GM18907 (cell line): ENCODE data around the gene NEDD4L.

Experiments
- ATAC-seq: cut with Tn5 transposase; IDR thresholded peaks from one replicate; pipeline ENCODE4 v1.9.1; 2021; ENCODE audit warnings: mild to moderate bottlenecking, moderate library complexity; ENCODE audit not compliant: unreplicated experiment

NEDD4L gene

GRCh38 chr18:58336605-58337004 lies 292.6 kb downstream of the NEDD4L start:
- no peak for ATAC-seq

DNA sequence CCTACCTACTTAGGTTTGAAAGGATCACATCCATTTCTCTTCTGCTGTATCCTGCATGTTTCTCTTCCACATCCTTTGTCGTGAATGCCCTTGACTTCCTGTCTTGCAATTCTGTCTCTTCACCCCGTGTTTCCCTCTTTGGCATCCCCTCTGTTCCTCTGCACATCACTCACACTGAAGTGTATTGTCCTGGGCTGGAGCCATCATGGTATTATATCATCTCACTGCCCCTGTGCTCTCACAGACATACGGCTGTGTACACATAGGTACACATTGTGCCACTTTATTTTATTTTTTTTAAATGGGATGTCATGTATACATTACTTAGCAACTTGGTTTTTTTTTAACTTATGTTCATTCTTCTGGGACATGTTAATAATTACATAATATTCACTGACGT lies 293.3 kb downstream of the NEDD4L start:
- no peak for ATAC-seq

- no peak for ATAC-seq
Measured at GRCh38 chr18:58337686-58338085, 293.7 kb downstream of the NEDD4L start.

DNA sequence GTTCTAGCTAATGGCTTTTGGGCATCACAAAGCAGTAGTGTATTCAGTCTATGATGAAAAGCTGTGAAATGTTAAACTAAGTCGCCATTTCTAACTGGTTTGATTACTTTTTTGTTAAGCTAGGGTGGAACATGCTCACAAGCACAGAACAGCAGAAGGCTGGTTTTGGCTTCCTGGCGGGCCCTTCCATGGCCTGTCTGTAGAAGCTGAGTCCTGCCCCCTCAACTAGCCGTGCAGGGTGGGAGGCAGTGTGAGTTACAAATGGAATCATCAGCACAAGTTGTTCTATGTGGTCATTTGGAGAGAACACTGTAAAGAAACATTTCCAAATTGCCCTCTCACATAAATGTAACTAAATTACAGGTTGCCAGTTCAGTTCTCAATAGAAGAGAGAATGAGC lies 294.1 kb downstream of the NEDD4L start:
- no peak for ATAC-seq

DNA sequence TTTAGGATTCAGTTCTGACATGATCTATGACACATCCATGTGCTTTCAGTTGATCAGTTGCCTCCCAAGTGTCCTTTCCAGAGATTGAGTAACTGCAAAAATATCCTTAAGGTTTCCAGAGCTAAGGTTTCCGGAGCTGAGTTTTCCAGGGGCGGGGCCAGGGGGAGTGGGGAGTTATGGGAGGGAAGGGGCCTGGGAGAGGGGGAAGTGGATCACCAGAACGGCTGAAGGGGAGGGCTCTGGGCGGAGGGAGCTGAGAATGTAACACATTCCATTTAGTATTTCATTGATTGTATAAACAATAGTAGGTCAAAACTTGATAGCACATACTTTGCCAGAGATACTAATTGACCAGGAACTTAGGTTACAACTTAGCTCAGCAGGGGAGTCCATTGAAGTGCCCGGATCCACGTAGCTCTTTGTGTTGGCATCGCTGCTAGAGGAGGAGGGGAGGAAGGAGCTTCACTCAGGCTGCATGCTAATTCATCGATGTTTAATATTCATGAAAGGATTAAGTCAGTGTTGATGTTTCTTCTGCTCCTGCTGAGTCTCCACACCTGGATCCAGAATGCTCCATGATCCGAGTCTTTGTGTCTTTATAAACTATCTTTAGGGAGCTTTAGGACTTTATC lies 295.1 kb downstream of the NEDD4L start:
- ATAC-seq = no peak

GRCh38 chr18:58339890-58340289 lies 295.9 kb downstream of the NEDD4L start:
- no peak for ATAC-seq

DNA sequence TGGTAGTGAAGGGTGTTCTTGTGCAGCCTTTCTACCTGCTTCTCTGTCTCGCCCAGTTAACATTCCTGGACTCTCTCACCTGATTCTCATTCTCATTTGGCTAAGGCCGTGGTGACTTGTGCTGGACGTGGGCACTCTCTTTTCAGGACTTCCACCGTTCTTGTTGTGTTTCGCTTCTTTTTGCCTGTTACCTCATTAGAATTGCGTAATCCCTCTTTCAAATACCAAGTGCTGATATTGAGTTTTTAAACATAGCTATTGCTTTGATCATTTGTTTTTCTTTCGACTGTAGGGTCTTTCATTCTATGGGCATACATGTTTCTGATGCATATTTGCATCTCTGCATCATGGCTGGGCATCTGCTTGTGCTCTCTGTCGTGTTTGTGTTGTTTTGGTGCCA lies 297.9 kb downstream of the NEDD4L start:
- ATAC-seq = no peak

DNA sequence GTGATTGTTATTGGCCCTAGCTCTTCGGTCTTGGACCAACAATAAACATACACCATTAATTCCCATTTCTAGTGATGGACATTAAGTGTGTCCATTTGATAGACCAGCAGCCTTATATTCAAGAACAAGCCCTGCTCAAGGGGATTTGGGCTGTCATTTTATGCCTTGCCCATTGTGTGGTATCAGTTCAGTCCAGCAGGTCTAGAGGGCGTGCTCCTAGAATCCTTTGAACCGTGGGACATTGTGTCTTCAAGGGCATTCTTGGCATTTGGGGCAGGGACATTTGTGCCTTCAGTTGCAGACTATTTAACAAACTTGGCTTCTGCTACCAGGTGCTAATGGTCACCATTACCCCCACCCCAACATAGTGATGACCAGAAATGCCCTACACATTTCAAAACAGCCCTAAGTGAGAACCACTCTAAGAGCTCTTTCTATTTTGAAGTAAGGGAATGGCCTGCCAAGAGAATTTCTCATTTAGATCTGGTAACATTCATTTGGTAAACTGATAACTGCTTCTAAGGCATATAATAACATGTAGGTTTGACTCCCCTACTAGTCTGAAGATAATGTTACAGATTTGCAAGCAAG lies 300.1 kb downstream of the NEDD4L start:
- ATAC-seq = no peak

- no peak for ATAC-seq
Measured at GRCh38 chr18:58344861-58345463, 300.9 kb downstream of the NEDD4L start.

- no peak for ATAC-seq
Measured at GRCh38 chr18:58345875-58346274, 301.8 kb downstream of the NEDD4L start.

GRCh38 chr18:58347135-58347534 lies 303.1 kb downstream of the NEDD4L start:
- ATAC-seq = no peak

DNA sequence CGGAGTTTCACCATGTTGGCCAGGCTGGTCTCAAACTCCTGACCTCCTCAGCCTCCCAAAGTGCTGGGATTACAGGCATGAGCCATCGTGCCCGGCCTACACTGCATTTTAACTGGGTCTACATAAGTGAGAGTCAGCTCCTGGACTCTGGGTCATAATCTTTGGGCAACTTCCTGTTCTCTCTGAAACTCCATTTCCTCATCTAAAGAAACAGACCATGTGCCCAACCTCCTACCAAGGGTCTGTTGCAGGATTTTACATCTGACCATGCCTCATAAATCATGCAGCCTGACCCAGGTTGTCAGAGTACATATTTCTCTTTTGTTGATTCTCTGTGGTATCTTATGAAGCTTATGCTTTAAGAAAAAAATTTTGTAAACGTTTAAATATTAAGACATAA lies 304.5 kb downstream of the NEDD4L start:
- ATAC-seq = no peak

DNA sequence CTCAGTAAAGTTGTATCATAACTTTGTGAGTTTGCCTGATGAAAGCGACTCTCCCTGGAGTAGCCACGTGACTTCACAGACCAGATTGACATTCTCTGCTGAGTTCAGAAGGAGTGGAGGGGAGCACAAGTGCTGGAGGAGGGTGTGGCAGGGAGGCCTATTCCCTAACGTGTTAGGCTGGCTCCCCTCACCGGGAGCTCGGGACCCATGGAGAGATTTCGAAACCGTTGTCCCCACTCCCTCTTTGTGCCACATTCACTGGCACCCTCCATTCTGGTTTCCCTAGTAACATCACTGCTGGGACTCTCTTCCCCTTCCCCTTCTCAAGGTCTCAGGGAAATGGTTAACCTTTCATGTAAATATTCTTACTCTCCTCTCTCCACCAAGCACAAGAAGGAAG lies 304.9 kb downstream of the NEDD4L start:
- ATAC-seq = no peak

DNA sequence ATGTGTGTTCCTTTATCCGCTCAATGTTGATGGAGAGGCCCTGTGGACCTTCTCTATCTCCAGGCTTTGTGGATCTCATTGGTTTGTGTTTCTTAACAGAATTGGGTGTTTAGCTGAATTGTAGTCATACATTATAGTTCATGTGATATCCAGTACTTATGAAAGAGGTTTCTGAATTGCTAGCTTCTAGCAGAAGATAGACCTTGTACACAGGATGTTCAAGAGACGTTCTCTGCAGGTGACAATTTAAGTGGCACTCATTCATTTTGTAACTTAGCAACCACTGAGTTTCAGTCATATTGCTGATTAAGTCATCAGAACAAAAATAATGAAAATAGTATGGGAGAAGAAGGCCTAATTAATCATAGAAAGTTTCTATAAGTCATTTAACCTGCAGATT lies 305.6 kb downstream of the NEDD4L start:
- ATAC-seq = no peak

DNA sequence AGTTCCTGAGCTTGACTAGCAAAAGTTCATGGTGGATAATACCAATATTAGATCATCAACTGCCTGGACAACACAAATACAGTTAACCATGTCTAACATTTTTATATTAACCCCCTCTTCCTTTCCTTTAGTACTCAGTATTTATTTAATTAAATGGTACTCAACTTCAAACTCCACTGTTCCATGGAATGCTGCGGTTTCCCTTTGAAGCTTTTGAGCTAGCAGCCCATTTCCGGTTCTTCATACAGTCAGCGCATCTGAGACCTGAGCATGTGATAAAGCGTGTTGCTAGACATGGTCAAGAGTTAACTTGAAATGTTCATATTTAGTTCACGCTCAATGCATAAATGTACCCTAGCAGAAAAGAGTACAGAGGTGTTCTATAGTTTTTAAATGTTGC lies 306.5 kb downstream of the NEDD4L start:
- no peak for ATAC-seq

DNA sequence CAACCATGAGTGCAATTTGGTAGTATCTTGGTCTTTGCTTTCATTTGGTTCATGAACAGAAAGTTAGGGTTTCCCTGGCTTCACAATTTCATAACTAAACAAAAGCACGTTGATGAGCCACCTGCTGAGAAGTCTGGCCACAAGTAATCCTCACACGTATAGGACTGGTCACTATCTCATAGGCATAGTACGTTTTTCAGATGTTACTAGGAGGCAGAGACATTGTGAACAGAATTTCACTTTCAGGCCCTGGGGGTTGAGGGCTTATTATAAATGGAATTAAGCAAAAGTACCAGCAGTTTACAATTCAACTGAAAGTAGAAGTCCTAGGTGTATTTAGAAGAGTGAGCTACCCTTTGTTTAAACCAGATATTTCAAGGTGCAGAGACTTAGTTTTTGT lies 307.8 kb downstream of the NEDD4L start:
- no peak for ATAC-seq

- no peak for ATAC-seq
Measured at GRCh38 chr18:58353581-58353980, 309.6 kb downstream of the NEDD4L start.

GRCh38 chr18:58354051-58354450 lies 310.0 kb downstream of the NEDD4L start:
- no peak for ATAC-seq

- no peak for ATAC-seq
Measured at GRCh38 chr18:58354791-58355190, 310.8 kb downstream of the NEDD4L start.

- no peak for ATAC-seq
Measured at GRCh38 chr18:58355243-58355642, 311.2 kb downstream of the NEDD4L start.

DNA sequence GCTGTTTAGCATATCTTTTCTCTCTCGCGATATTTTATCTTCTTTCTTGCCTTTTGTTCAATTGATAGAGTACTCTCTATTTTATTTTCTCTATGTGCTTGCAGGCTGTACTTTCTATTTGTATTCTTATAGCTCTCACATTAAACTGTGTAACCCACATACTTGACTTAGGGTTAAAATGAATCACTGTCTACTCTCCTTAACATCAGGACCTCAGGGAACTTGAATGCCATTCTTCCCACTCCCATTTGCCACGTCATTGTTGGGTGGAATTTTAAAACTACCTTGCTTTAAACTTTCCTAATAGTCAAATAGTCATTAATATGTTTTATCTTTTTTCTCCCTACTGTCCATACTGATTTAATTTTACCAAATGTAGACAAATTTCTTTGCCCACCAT lies 315.2 kb downstream of the NEDD4L start:
- ATAC-seq = no peak

GRCh38 chr18:58359620-58360019 lies 315.6 kb downstream of the NEDD4L start:
- ATAC-seq = no peak

DNA sequence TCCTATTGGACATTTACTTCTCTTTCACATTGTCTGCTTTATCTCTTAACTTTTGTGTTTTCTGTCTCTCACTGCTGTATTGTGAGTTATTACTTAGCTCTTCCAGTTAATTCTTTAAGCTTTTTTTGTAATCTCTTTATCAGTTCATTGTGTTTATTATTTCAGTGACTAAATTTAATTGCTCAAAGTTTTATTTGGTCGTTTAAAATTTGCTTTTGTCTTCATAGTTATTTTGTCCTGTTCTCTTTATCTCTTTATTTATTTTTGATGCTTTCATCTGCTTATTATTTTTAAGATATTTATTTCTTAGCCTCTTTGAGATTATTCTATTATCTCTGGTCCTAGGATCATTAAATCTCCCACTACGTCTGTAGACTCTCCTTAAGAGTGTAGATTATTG lies 316.3 kb downstream of the NEDD4L start:
- no peak for ATAC-seq
